Spleen (tissue), 11 donors: ENCODE measurements around the gene PLEKHA3. TPM values are rescaled to one million over a fixed set of nuclear protein-coding genes. Genes with fewer than 3 reads are reported as not detected.

Experiments
- DNase-seq: peaks from one replicate; pipeline ENCODE4 v3.0.0-alpha.2; 2020
- H3K27ac ChIP-seq, 8 donors: fragments of 200-600 bp; sonication (generic) in 7 of 8; 1 replicate in 4 of 8; 2 replicates in 4 of 8; pipeline versions ENCODE4 v1.5.0 to v1.8.0; 2016 to 2021; ENCODE audit warnings: inconsistent platforms in 4 of 8, mild to moderate bottlenecking in 4 of 8, moderate library complexity in 1 of 8
- H3K27me3 ChIP-seq, 7 donors: fragments of 200-600 bp; sonication (generic) in 6 of 7; replicated peaks in 1 of 7; 1 replicate in 4 of 7; 2 replicates in 3 of 7; pipeline versions ENCODE4 v1.5.0 to v1.8.0; 2016 to 2021; ENCODE audit warnings: inconsistent platforms in 3 of 7, mild to moderate bottlenecking in 1 of 7
- H3K36me3 ChIP-seq, 6 donors: fragments of 200-600 bp; sonication (generic) in 5 of 6; 1 replicate in 4 of 6; 2 replicates in 2 of 6; pipeline versions ENCODE4 v1.5.0 to v1.8.0; 2016 to 2021; ENCODE audit warnings: inconsistent platforms in 2 of 6
- H3K4me1 ChIP-seq, 6 donors: fragments of 200-600 bp; sonication (generic) in 5 of 6; 1 replicate in 3 of 6; 2 replicates in 3 of 6; pipeline versions ENCODE4 v1.5.0 to v1.8.0; 2016 to 2021; ENCODE audit warnings: inconsistent platforms in 3 of 6
- H3K4me3 ChIP-seq, 8 donors: fragments of 200-600 bp; sonication (generic) in 7 of 8; 1 replicate in 4 of 8; 2 replicates in 4 of 8; pipeline versions ENCODE4 v1.5.0 to v1.8.0; 2016 to 2021; ENCODE audit warnings: inconsistent platforms in 4 of 8, mild to moderate bottlenecking in 4 of 8, moderate library complexity in 2 of 8
- H3K9me3 ChIP-seq, 8 donors: fragments of 200-600 bp; sonication (generic) in 7 of 8; 1 replicate in 4 of 8; 2 replicates in 4 of 8; pipeline versions ENCODE4 v1.5.0 to v1.8.0; 2016 to 2021; ENCODE audit warnings: inconsistent platforms in 4 of 8
- CTCF ChIP-seq, 11 experiments: fragments of 200-600 bp in 7 of 11; fragments of 450-650 bp in 4 of 11; sonication (generic) in 4 of 11; IDR thresholded peaks in 8 of 11; conservative IDR thresholded peaks in 3 of 11; 1 replicate in 7 of 11; 2 replicates in 4 of 11; pipeline versions ENCODE4 v1.4.0 to v1.8.0; 2016 to 2021; ENCODE audit warnings: antibody characterized with exemption in 11 of 11, inconsistent platforms in 4 of 11, mild to moderate bottlenecking in 1 of 11
- POLR2A ChIP-seq, 3 donors: fragments of 450-650 bp; IDR thresholded peaks; one replicate each; pipeline ENCODE4 v1.5.1; 2017; ENCODE audit warnings: antibody characterized with exemption in 3 of 3, mild to moderate bottlenecking in 1 of 3
- POLR2AphosphoS5 ChIP-seq, 3 donors: sonication (generic); formaldehyde crosslinking; IDR thresholded peaks; one replicate each; pipeline ENCODE4 v1.5.1; 2017; ENCODE audit warnings: antibody characterized with exemption in 3 of 3
- WGBS, 5 donors: extraction: QIAGEN DNeasy Blood & Tissue Kit in 3 of 5; methylation state at CpG; one replicate each; pipeline versions ENCODE4 v1.1.5 to v1.1.7; 2013 to 2018; 5-methylcytosine and 5-hydroxymethylcytosine counted together
- intact Hi-C: fragments of 100-400 bp; cut with DNase I; formaldehyde crosslinking; loops from one replicate; pipeline ENCODE4 v1.15.0; 2023; ENCODE audit warnings: low total_unique reads
- polyA plus RNA-seq, 3 donors: library from polyadenylated mRNA; stranded (reverse); fragments of 200-250 nt; gene quantifications; one replicate each; pipeline ENCODE4 v1.2.1, GENCODE V29; 2013
- total RNA-seq, 7 donors: library from RNA; depleted of rRNA in 3 of 7; stranded (reverse); fragments of >200 nt in 3 of 7; fragmentation: NEBNext Ultra II Directional in 4 of 7; extraction: Animal tissue kit (Norgen Biotek cat#: 25700) in 4 of 7; gene quantifications; one replicate each; pipeline versions ENCODE4 v1.1.0 to v1.2.1, GENCODE V29; 2016 to 2021
- donor health status: healthy with polysubstance abuse.
- donor health status: DM: no; HTN: no; CAD: no; lungs with moderate emphysema.
- donor health status: DM: no; HTN: no; CAD: no.
- donor health status: Bipolar disorder and iron deficiency.
- donor health status: healthy.
- donor health status: DM: no; HTN: no; CAD: no.
- donor health status: DM: yes; HTN: yes; CAD: no.

PLEKHA3 gene
- total and polyA plus RNA-seq, 10 donors, result 2.0 to 36.9 (median 19.9) TPM

DNA sequence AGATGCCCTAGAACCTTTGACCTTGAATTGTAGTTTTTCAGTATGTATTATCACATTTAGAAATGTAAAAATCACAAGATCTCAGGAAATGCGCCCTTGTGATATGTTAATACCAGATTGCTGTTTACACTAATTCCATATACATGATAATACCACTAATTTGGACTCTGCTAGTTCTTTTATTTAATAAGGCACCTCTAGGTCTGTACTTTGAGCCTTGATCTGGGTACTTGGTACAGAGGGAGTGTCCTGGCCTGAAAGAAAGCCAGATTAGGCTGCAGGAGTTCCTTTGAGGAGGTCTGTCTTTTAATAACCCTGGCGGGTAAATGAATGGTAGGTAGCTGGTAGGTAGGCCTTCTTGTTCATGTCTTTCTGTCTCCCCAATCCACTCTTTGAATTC is 26.3 kb downstream of the PLEKHA3 start:
- no peak for DNase-seq
- Histone ChIP-seq H3K4me3 (no peak overlapping the region), H3K36me3 (peaks cover 0 to 80% (median 47%) of the 10 kb centered on the region in 6 donors), H3K27ac (no peak overlapping the region), H3K4me1 (no peaks in the 10 kb centered on the region), H3K27me3 (no peaks in the 10 kb centered on the region), H3K9me3 (no peaks in the 10 kb centered on the region)
- intact Hi-C loops, result no loop called here
- TF ChIP-seq CTCF (IDR thresholded peaks at IDR 0.05 in 8 of 11, conservative IDR thresholded peaks at IDR 0.05 in 3 of 11), result no peak
- no peak for TF ChIP-seq POLR2AphosphoS5 (IDR thresholded peaks at IDR 0.05)
- no peak for TF ChIP-seq POLR2A (IDR thresholded peaks at IDR 0.05)
- WGBS, 5 donors, result 93 to 100% (median 97%) methylated on average over 2 of the region's 2 CpGs

GRCh38 chr2:178506949-178507348 is 26.7 kb downstream of the PLEKHA3 start:
- WGBS, 5 donors, result 93 to 97% (median 94%) methylated on average over 1 of the region's 1 CpG
- intact Hi-C loops, result no loop called here
- H3K27me3 ChIP-seq, result no peaks in the 10 kb centered on the region
- no peaks in the 10 kb centered on the region for H3K9me3 ChIP-seq
- H3K4me3 ChIP-seq, result no peak overlapping the region
- no peak for TF ChIP-seq POLR2AphosphoS5 (IDR thresholded peaks at IDR 0.05)
- TF ChIP-seq CTCF (IDR thresholded peaks at IDR 0.05 in 8 of 11, conservative IDR thresholded peaks at IDR 0.05 in 3 of 11), result no peak
- TF ChIP-seq POLR2A (IDR thresholded peaks at IDR 0.05), result no peak
- H3K4me1 ChIP-seq, result no peaks in the 10 kb centered on the region
- peaks cover 0 to 80% (median 45%) of the 10 kb centered on the region in 6 donors for H3K36me3 ChIP-seq
- no peak overlapping the region for H3K27ac ChIP-seq
- no peak for DNase-seq

DNA sequence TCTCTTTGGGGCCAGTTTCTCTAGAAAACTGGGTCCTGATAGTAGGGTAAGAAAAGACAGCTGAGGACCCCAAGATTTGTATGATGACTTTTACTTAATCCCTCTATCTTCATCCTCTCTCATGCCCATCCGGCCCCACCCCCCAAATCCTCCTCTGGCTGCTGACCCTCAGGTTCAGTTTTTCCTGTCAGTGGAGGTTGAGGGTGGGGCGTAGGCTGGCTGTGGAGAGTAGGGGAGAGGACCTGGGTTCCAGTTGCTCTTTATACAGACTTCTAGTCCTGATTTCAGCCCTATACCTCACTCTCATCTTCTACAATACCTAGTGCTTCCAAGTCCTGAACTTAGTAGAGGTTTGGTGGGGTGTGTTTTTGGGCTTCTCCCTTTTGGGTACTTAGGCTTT is 28.4 kb downstream of the PLEKHA3 start:
- 83 to 100% (median 96%) methylated on average over 2 of the region's 2 CpGs for WGBS, 5 donors
- peaks cover 0 to 78% (median 29%) of the 10 kb centered on the region in 6 donors for H3K36me3 ChIP-seq
- no peak overlapping the region for H3K27ac ChIP-seq
- no peak overlapping the region for H3K4me3 ChIP-seq
- H3K4me1 ChIP-seq, result no peaks in the 10 kb centered on the region
- H3K9me3 ChIP-seq, result no peaks in the 10 kb centered on the region
- intact Hi-C loops, result no loop called here
- TF ChIP-seq CTCF (IDR thresholded peaks at IDR 0.05 in 8 of 11, conservative IDR thresholded peaks at IDR 0.05 in 3 of 11) (no peak), POLR2A (IDR thresholded peaks at IDR 0.05) (no peak), POLR2AphosphoS5 (IDR thresholded peaks at IDR 0.05) (no peak)
- H3K27me3 ChIP-seq, result no peaks in the 10 kb centered on the region
- DNase-seq, result no peak

GRCh38 chr2:178510384-178510783 is 30.1 kb downstream of the PLEKHA3 start:
- TF ChIP-seq POLR2AphosphoS5 (IDR thresholded peaks at IDR 0.05) (no peak), CTCF (IDR thresholded peaks at IDR 0.05 in 8 of 11, conservative IDR thresholded peaks at IDR 0.05 in 3 of 11) (no peak), POLR2A (IDR thresholded peaks at IDR 0.05) (no peak)
- DNase-seq, result no peak
- H3K36me3 ChIP-seq, result peaks cover 0 to 67% (median 15%) of the 10 kb centered on the region in 6 donors
- H3K27ac ChIP-seq, result no peak overlapping the region
- H3K4me1 ChIP-seq, result no peaks in the 10 kb centered on the region
- WGBS, 5 donors, result 92 to 95% (median 94%) methylated on average over 6 of the region's 6 CpGs
- H3K4me3 ChIP-seq, result no peak overlapping the region
- no peaks in the 10 kb centered on the region for H3K27me3 ChIP-seq
- intact Hi-C loops, result no loop called here
- H3K9me3 ChIP-seq, result no peaks in the 10 kb centered on the region
